Body of pancreas (tissue), 4 donors: ENCODE data around the gene LRCH1. TPM values are rescaled to one million over a fixed set of nuclear protein-coding genes. Genes with fewer than 3 reads are reported as not detected.

Experiments used
- ATAC-seq: fragments of 150-250 bp; one replicate; pipeline ENCODE4 v1.9.1; 2016
- DNase-seq, 4 donors: peaks; one replicate each; pipeline ENCODE4 v3.0.0-alpha.2; 2019
- H3K27ac ChIP-seq, 4 donors: fragments of 200-600 bp; sonication (generic); 1 replicate in 3 of 4; 2 replicates in 1 of 4; pipeline versions ENCODE4 v1.5.1 to v1.6.1; 2016 to 2019; ENCODE audit warnings: mild to moderate bottlenecking in 1 of 4, mixed read lengths in 1 of 4, moderate library complexity in 1 of 4
- H3K27me3 ChIP-seq, 2 donors: fragments of 200-600 bp; sonication (generic); one replicate each; pipeline ENCODE4 v1.6.0; 2016; ENCODE audit warnings: mild to moderate bottlenecking in 1 of 2
- H3K36me3 ChIP-seq, 2 donors: fragments of 200-600 bp; sonication (generic); replicated peaks in 1 of 2; 2 replicates each; pipeline ENCODE4 v1.5.1; 2016; ENCODE audit warnings: low read depth in 2 of 2; ENCODE audit not compliant: insufficient read depth in 1 of 2
- H3K4me1 ChIP-seq: fragments of 200-600 bp; sonication (generic); one replicate; pipeline ENCODE4 v1.6.0; 2016
- H3K4me3 ChIP-seq, 2 donors: fragments of 200-600 bp; sonication (generic); 1 replicate in 1 of 2; 2 replicates in 1 of 2; pipeline ENCODE4 v1.5.1; 2016 to 2019
- H3K9me3 ChIP-seq, 3 donors: fragments of 200-600 bp; sonication (generic); 1 replicate in 2 of 3; 2 replicates in 1 of 3; pipeline ENCODE4 v1.5.1; 2016
- POLR2A ChIP-seq, 3 donors: fragments of 450-650 bp; IDR thresholded peaks; one replicate each; pipeline ENCODE4 v1.6.1; 2016; ENCODE audit warnings: antibody characterized with exemption in 3 of 3, mild to moderate bottlenecking in 2 of 3
- WGBS, 2 donors: methylation state at CpG; one replicate each; pipeline ENCODE4 v1.1.5; 2017; 5-methylcytosine and 5-hydroxymethylcytosine counted together
- intact Hi-C: fragments of 100-400 bp; cut with DNase I; formaldehyde crosslinking; loops from one replicate; pipeline ENCODE4 v1.15.1; 2023
- total RNA-seq, 2 donors: library from RNA; depleted of rRNA; stranded (reverse); fragments of >200 nt; gene quantifications; one replicate each; pipeline ENCODE4 v1.1.0, GENCODE V29; 2016
- TF ChIP-seq, protein P1 (sequence below), 7 experiments: fragments of 450-650 bp in 4 of 7; fragments of 200-600 bp in 3 of 7; sonication (generic) in 3 of 7; IDR thresholded peaks; one replicate each; pipeline ENCODE4 v1.5.1; 2016 to 2019; ENCODE audit warnings: antibody characterized with exemption in 7 of 7

The LRCH1 gene
- total RNA-seq, 2 donors from 2014 or later, result 7.3 to 8.6 TPM

DNA sequence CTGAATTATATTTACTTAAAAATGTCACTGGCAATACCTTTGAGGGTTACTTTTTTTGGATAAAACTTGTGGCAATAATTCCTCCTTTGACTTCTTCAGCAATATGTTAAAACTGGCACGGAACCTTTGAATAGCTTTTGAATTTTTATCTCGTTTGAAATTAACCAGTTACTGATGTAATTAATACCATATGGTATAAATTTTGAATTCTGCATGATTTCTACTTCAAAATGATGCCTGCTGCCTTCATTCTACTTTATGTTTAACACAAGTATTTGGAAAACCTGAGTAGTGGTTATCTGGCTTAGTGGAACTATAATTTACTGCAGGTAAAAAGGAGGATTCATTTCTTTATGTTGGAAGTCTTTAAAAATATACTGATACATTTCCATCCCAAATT lies 85.3 kb downstream of the LRCH1 start:
- intact Hi-C loops, result no loop called here
- no peak for DNase-seq
- no peaks in the 10 kb centered on the region for H3K36me3 ChIP-seq
- 62 to 79% methylated on average over 2 of the region's 2 CpGs for WGBS, 2 donors
- ATAC-seq, result no peak
- no peak overlapping the region for H3K27ac ChIP-seq
- no peaks in the 10 kb centered on the region for H3K27me3 ChIP-seq
- no peak for TF ChIP-seq POLR2A (IDR thresholded peaks at IDR 0.05)
- TF ChIP-seq, protein P1, sequence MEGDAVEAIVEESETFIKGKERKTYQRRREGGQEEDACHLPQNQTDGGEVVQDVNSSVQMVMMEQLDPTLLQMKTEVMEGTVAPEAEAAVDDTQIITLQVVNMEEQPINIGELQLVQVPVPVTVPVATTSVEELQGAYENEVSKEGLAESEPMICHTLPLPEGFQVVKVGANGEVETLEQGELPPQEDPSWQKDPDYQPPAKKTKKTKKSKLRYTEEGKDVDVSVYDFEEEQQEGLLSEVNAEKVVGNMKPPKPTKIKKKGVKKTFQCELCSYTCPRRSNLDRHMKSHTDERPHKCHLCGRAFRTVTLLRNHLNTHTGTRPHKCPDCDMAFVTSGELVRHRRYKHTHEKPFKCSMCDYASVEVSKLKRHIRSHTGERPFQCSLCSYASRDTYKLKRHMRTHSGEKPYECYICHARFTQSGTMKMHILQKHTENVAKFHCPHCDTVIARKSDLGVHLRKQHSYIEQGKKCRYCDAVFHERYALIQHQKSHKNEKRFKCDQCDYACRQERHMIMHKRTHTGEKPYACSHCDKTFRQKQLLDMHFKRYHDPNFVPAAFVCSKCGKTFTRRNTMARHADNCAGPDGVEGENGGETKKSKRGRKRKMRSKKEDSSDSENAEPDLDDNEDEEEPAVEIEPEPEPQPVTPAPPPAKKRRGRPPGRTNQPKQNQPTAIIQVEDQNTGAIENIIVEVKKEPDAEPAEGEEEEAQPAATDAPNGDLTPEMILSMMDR (IDR thresholded peaks at IDR 0.05), result no peak
- H3K4me1 ChIP-seq, result peaks cover 15% of the 10 kb centered on the region
- no peak overlapping the region for H3K4me3 ChIP-seq
- H3K9me3 ChIP-seq, result no peaks in the 10 kb centered on the region

DNA sequence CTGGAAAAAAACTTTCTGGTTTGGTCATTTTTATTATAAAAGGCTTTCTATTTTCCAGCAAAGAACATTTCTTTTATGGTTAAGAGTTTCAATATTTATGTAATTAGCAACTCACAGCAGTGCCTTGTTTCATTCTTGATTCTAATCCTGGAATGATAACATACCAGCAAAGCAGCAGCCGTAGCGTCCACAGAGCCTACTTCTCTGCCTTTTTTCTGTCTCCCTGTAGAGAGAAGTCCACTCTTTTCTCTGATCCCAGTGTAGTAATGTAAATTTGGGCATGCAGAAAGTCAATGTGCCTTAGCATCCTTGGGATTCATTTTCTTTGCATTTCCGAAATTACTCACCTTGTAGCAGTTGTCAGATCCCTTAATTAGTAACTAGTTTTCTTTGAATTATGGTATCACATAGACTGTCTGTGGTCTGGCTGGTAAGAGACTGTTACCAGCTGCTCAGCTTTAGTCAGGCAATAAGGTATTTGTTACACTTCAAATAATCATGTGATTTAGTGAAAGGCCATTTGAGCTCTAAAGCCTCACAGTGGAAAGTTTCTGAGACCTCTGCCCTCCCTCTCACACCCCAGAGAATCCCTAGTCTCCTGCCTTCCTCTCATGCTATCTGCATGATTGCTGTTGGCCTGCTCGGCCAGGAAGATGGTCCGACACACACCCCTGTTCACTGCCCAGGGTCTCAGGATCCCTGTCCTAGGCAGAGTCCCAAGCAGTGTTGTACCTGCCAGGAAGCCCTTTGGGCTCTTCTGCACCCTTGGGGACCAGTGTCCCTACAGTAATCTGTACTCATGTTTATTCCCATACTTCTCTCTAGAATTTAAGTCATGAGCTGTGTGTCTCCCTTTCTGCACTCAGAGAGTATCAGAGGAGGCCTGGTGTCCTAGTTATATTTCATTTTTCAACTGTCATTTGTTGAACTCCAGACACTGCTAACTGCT lies 86.3 kb downstream of the LRCH1 start:
- Histone ChIP-seq H3K9me3 (no peaks in the 10 kb centered on the region), H3K4me3 (no peak overlapping the region), H3K36me3 (no peaks in the 10 kb centered on the region), H3K27me3 (no peaks in the 10 kb centered on the region), H3K27ac (no peak overlapping the region), H3K4me1 (peaks cover 12% of the 10 kb centered on the region)
- ATAC-seq (no peak), DNase-seq (no peak)
- intact Hi-C loops, result no loop called here
- WGBS, 2 donors, result 76 to 78% methylated on average over 5 of the region's 5 CpGs
- TF ChIP-seq, protein P1 (IDR thresholded peaks at IDR 0.05), result no peak
- TF ChIP-seq POLR2A (IDR thresholded peaks at IDR 0.05), result no peak

DNA sequence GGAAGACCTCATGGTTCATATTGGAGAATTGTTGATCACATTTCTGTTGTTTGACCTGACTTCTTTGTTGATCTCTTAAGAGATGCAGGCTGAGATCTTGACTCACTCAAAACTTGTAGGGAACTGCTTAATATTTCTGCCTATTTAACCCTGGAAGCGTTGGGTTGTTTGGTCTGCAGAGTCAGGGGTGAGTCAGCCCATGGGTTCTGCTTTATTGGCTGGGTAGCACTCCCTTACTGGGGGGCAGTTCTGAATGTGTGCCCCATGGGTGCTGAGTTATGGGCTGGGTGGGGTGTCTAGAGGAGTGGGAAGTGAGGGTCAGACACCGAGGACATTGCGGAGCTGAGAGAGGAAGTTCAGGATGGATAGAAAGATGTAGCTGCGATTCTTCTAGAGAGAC lies 87.9 kb downstream of the LRCH1 start:
- H3K9me3 ChIP-seq, result no peaks in the 10 kb centered on the region
- no peak for DNase-seq
- intact Hi-C loops, result no loop called here
- no peak overlapping the region for H3K27ac ChIP-seq
- ATAC-seq, result no peak
- no peaks in the 10 kb centered on the region for H3K27me3 ChIP-seq
- no peak for TF ChIP-seq POLR2A (IDR thresholded peaks at IDR 0.05)
- TF ChIP-seq, protein P1 (IDR thresholded peaks at IDR 0.05), result no peak
- no peak overlapping the region for H3K4me3 ChIP-seq
- no peaks in the 10 kb centered on the region for H3K36me3 ChIP-seq
- WGBS, 2 donors, result 71 to 85% methylated on average over 4 of the region's 4 CpGs
- peaks cover 17% of the 10 kb centered on the region for H3K4me1 ChIP-seq

DNA sequence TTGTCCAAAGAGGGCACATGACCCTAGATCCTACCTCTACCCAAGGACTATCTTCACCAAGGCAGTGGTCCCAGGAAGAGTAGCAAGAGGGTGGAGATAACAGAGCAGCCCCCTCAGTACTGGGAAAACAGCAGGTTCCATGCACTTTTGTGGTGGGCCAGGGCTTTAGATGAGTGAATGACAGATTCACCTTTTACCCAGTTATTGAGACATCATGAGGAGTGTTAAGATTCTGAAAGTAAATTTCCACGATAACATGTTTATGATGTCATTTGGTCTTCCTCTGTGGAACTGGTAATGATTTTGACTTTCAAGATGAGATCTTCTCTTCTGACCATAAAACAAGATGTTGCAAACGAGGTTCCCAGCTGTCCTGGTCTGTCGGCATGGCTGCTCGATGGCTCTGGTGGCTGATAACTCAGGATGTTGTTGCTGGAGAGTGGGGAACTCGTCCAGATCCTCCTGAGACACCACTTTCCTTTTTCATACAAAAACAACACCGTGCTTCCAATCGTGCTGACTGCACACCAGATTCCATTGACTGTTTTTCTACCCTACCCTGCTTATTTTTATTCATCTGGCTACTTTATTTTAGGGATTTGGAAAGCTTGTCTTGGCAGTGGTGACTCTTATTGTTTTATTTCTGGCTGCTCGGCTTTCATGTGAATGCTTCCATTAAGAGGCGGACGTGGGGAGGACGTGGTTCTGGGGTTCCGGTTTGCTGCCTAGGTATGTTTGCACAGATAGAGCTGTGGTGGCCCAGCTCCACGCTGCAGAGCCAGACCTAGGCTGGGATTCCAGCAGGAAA lies 88.5 kb downstream of the LRCH1 start:
- Histone ChIP-seq H3K27me3 (no peaks in the 10 kb centered on the region), H3K4me3 (no peak overlapping the region), H3K9me3 (no peaks in the 10 kb centered on the region), H3K36me3 (no peaks in the 10 kb centered on the region), H3K27ac (no peak overlapping the region), H3K4me1 (peaks cover 17% of the 10 kb centered on the region)
- TF ChIP-seq, protein P1 (IDR thresholded peaks at IDR 0.05), result no peak
- no peak for TF ChIP-seq POLR2A (IDR thresholded peaks at IDR 0.05)
- no peak for ATAC-seq
- WGBS, 2 donors, result 71 to 75% methylated on average over 13 of the region's 13 CpGs
- no peak for DNase-seq
- intact Hi-C loops, result no loop called here
